ENCODE data around the gene BTF3. TPM values are rescaled to one million over a fixed set of nuclear protein-coding genes. Genes with fewer than 3 reads are reported as not detected.
"Not testable (repeated sequence)": the region's sequence is repeated elsewhere in the genome, so short reads cannot be mapped to it uniquely, and the experiment has no call there.

BTF3 gene
- total RNA-seq, 4 donors from 2014 or later = 596 to 1,008 (median 649) TPM

- no peak overlapping the region for H3K4me3 ChIP-seq (ENCODE audit: low read depth, poor library complexity, severe bottlenecking)
- DNase-seq (ENCODE audit: low spot score in 2 of 2) = no peak
- no peak for TF ChIP-seq CTCF (IDR thresholded peaks at IDR 0.05)
- no peak for TF ChIP-seq POLR2A (IDR thresholded peaks at IDR 0.05)
- intact Hi-C loops (cut with DNase I; ENCODE audit: low total_unique reads) = no loop called here
- WGBS, 2 donors = 90 to 91% methylated on average over 1 of the region's 1 CpG
Measured at GRCh38 chr5:73484511-73484910, 13.7 kb upstream of the BTF3 start.

GRCh38 chr5:73485715-73486114 lies 12.5 kb upstream of the BTF3 start:
- DNase-seq (ENCODE audit: low spot score in 2 of 2) = no peak
- TF ChIP-seq CTCF (IDR thresholded peaks at IDR 0.05) (no peak), POLR2A (IDR thresholded peaks at IDR 0.05) (no peak)
- H3K4me3 ChIP-seq (ENCODE audit: low read depth, poor library complexity, severe bottlenecking) = no peak overlapping the region
- 80 to 91% methylated on average over 3 of the region's 3 CpGs for WGBS, 2 donors
- intact Hi-C loops (cut with DNase I; ENCODE audit: low total_unique reads) = no loop called here

- H3K4me3 ChIP-seq (ENCODE audit: low read depth, poor library complexity, severe bottlenecking) = no peak overlapping the region
- WGBS, 2 donors = 66 to 77% methylated on average over 3 of the region's 3 CpGs
- TF ChIP-seq POLR2A (IDR thresholded peaks at IDR 0.05) (no peak), CTCF (IDR thresholded peaks at IDR 0.05) (no peak)
- DNase-seq (ENCODE audit: low spot score in 2 of 2) = no peak
- intact Hi-C loops (cut with DNase I; ENCODE audit: low total_unique reads) = no loop called here
Measured at GRCh38 chr5:73486119-73486899, 11.9 kb upstream of the BTF3 start.

GRCh38 chr5:73487257-73487656 lies 11.0 kb upstream of the BTF3 start:
- DNase-seq (ENCODE audit: low spot score in 2 of 2); H3K4me3 ChIP-seq (ENCODE audit: low read depth, poor library complexity, severe bottlenecking); intact Hi-C loops (cut with DNase I; ENCODE audit: low total_unique reads): not testable (repeated sequence)
- 70 to 72% methylated on average over 4 of the region's 4 CpGs for WGBS, 2 donors

GRCh38 chr5:73487815-73488214 lies 10.4 kb upstream of the BTF3 start:
- no peak overlapping the region for H3K4me3 ChIP-seq (ENCODE audit: low read depth, poor library complexity, severe bottlenecking)
- intact Hi-C loops (cut with DNase I; ENCODE audit: low total_unique reads) = no loop called here
- WGBS, 2 donors = 66 to 84% methylated on average over 4 of the region's 4 CpGs
- no peak for DNase-seq (ENCODE audit: low spot score in 2 of 2)
- no peak for TF ChIP-seq POLR2A (IDR thresholded peaks at IDR 0.05)
- no peak for TF ChIP-seq CTCF (IDR thresholded peaks at IDR 0.05)

GRCh38 chr5:73488806-73489205 lies 9.4 kb upstream of the BTF3 start:
- 91% methylated on average over 3 of the region's 3 CpGs for WGBS, 2 donors
- H3K4me3 ChIP-seq (ENCODE audit: low read depth, poor library complexity, severe bottlenecking) = no peak overlapping the region
- DNase-seq (ENCODE audit: low spot score in 2 of 2) = no peak
- intact Hi-C loops (cut with DNase I; ENCODE audit: low total_unique reads) = no loop called here
- TF ChIP-seq CTCF (IDR thresholded peaks at IDR 0.05) = no peak
- TF ChIP-seq POLR2A (IDR thresholded peaks at IDR 0.05) = no peak

Data from lower leg skin (tissue), 4 donors.